GM12874 (cell line): ENCODE measurements around the gene PRKCE.

ENCODE experiments used
- TF ChIP-seq, protein P1 (sequence below): IDR thresholded peaks from 2 replicates; pipeline ENCODE4 v1.5.1; 2011; ENCODE audit warnings: low read depth, mild to moderate bottlenecking, control low read depth, low read length, moderate library complexity; ENCODE audit not compliant: insufficient read depth

Gene PRKCE

GRCh38 chr2:45857867-45858520 lies 206.5 kb downstream of the PRKCE start:
- TF ChIP-seq, protein P1, sequence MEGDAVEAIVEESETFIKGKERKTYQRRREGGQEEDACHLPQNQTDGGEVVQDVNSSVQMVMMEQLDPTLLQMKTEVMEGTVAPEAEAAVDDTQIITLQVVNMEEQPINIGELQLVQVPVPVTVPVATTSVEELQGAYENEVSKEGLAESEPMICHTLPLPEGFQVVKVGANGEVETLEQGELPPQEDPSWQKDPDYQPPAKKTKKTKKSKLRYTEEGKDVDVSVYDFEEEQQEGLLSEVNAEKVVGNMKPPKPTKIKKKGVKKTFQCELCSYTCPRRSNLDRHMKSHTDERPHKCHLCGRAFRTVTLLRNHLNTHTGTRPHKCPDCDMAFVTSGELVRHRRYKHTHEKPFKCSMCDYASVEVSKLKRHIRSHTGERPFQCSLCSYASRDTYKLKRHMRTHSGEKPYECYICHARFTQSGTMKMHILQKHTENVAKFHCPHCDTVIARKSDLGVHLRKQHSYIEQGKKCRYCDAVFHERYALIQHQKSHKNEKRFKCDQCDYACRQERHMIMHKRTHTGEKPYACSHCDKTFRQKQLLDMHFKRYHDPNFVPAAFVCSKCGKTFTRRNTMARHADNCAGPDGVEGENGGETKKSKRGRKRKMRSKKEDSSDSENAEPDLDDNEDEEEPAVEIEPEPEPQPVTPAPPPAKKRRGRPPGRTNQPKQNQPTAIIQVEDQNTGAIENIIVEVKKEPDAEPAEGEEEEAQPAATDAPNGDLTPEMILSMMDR = no peak

DNA sequence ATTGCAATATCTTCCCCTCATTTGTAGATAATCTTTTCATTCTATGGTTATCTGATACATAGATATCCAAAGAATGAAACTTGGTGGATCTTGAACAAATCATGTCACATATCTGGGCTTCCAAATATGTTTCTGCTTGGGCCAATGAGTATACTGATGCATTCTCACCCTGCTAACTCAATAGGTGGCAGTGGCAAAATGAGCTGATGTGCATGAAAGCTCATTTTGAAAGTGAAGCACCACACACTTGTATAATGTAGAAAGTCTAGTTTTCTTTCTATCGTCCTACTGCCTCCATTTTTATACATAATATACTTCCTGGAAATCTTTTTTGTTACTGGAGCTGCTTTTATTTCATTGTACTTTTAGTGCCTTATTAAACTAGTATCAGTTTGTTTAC lies 208.2 kb downstream of the PRKCE start:
- TF ChIP-seq, protein P1 = no peak

- TF ChIP-seq, protein P1 = no peak
Observed at GRCh38 chr2:45860136-45861121, 209.0 kb downstream of the PRKCE start.

DNA sequence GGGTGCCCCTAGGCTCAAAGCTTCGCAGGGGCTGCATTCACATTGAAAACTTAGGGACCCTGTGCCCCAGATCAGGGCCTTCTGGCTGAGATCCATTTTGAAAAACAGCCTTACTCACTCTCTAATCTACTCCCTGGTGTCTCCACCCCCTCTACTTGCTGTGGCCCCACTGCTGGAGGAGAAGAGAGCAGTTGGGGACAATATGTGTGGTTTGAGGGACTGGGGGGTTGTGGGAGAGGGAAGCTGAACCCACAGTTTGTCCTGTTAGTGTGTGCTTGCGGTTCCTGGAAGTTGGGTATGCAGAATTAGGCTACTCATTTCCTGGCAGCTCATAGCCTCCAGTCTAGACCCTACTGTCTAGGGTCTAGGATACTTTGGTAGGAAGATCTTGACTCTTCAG lies 211.4 kb downstream of the PRKCE start:
- TF ChIP-seq, protein P1 = no peak

GRCh38 chr2:45864121-45864520 lies 212.6 kb downstream of the PRKCE start:
- TF ChIP-seq, protein P1 = no peak

- TF ChIP-seq, protein P1 = no peak
Observed at GRCh38 chr2:45867349-45867748, 215.9 kb downstream of the PRKCE start.

DNA sequence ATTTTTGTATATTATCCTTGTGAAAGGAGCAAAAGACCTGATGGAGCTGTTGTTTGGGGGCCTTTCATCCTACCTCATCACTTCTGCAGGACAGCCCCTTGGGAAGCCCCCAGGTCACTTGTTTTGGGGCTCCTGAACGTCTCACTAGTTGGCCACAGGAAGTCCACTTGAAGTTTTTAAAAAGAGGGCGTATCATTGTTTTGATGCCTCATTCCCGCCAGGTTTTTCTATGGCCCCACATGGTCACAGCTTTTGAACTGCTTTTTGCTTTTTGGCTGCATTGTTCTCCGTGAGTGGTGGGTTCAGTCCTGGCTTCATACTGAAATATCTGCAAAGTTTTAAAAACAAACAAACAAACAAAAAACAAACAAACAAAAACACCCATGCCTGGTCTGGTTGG lies 216.3 kb downstream of the PRKCE start:
- TF ChIP-seq, protein P1 = no peak
